ENCODE data around the gene ZNF582.

- TF ChIP-seq EZH2 (IDR thresholded peaks at IDR 0.05; ENCODE audit: insufficient read depth, poor library complexity, severe bottlenecking) (no peak), EZH2phosphoT487 (IDR thresholded peaks at IDR 0.05; ENCODE audit: insufficient read depth, low read depth) (no peak)
Observed at GRCh38 chr19:56355517-56355916, 37.8 kb downstream of the ZNF582 start.
